B cell (primary cell): ENCODE results near the gene DIRAS3. TPM values are rescaled to one million over a fixed set of nuclear protein-coding genes. Genes with fewer than 3 reads are reported as not detected.

Source experiments
- ATAC-seq: fragments of 200-7000 bp; cut with Tn5 transposase; one replicate; pipeline ENCODE4 v1.10.0; 2021; ENCODE audit warnings: low read depth, mild to moderate bottlenecking, moderate number of reproducible peaks, moderate library complexity
- CTCF ChIA-PET: fragments of 350-600 bp; sonication (Branson Sonifier 250); formaldehyde crosslinking; loops from one replicate; lab custom pipeline; 2021; ENCODE audit warnings: antibody characterized with exemption, inconsistent platforms; lab: Charles Lee
- POLR2A ChIA-PET: fragments of 350-600 bp; sonication (Branson Sonifier 250); formaldehyde crosslinking; loops from one replicate; lab custom pipeline; 2021; ENCODE audit warnings: antibody characterized with exemption; lab: Charles Lee
- DNase-seq: peaks from one replicate; pipeline ENCODE4 v3.0.0; 2013
- H2AFZ ChIP-seq: 2 replicates; pipeline ENCODE4 v1.6.1; 2012; ENCODE audit warnings: mild to moderate bottlenecking, low read depth, low read length; ENCODE audit not compliant: insufficient read depth, poor library complexity, severe bottlenecking
- H3K27ac ChIP-seq, 2 donors: 1 replicate in 1 of 2; 2 replicates in 1 of 2; pipeline ENCODE4 v1.5.1; 2012 to 2013; ENCODE audit warnings: low read length in 2 of 2, mild to moderate bottlenecking in 2 of 2, moderate library complexity in 1 of 2
- H3K27me3 ChIP-seq, 4 experiments: fragments of 200-600 bp in 1 of 4; sonication (generic) in 1 of 4; replicated peaks in 1 of 4; 1 replicate in 2 of 4; 2 replicates in 2 of 4; pipeline versions ENCODE4 v1.6.1 to v1.7.0; 2013 to 2016; ENCODE audit warnings: low read length in 3 of 4, mild to moderate bottlenecking in 2 of 4, mixed read lengths in 1 of 4, moderate library complexity in 1 of 4; ENCODE audit not compliant: insufficient read depth in 4 of 4, control insufficient read depth in 3 of 4; ENCODE audit errors: control extremely low read depth in 1 of 4
- H3K36me3 ChIP-seq, 2 experiments: replicated peaks in 1 of 2; 1 replicate in 1 of 2; 2 replicates in 1 of 2; pipeline versions ENCODE4 v1.6.1 to v1.7.1; 2013; ENCODE audit warnings: low read length in 1 of 2; ENCODE audit not compliant: insufficient read depth in 2 of 2, control insufficient read depth in 1 of 2; ENCODE audit errors: control extremely low read depth in 1 of 2, extremely low read depth in 1 of 2
- H3K4me1 ChIP-seq, 2 donors: fragments of 200-600 bp in 1 of 2; sonication (generic) in 1 of 2; 1 replicate in 1 of 2; 2 replicates in 1 of 2; pipeline versions ENCODE4 v1.5.1 to v1.6.1; 2013 to 2017; ENCODE audit warnings: low read length in 2 of 2; ENCODE audit not compliant: control insufficient read depth in 2 of 2, insufficient read depth in 2 of 2
- H3K4me2 ChIP-seq: replicated peaks from 2 replicates; pipeline ENCODE3; 2012; ENCODE audit warnings: mild to moderate bottlenecking, low read depth, low read length; ENCODE audit not compliant: poor library complexity, severe bottlenecking
- H3K4me3 ChIP-seq, 5 experiments: fragments of 200-600 bp in 1 of 5; sonication (generic) in 1 of 5; 1 replicate in 3 of 5; 2 replicates in 2 of 5; pipeline versions ENCODE4 v1.5.1 to v1.7.0; 2011 to 2016; ENCODE audit warnings: low read length in 4 of 5, mild to moderate bottlenecking in 4 of 5, low read depth in 2 of 5, control low read depth in 1 of 5, moderate library complexity in 1 of 5; ENCODE audit not compliant: insufficient read depth in 1 of 5; ENCODE audit errors: control extremely low read depth in 1 of 5, extremely low read depth in 1 of 5
- H3K79me2 ChIP-seq: fragments of 200-600 bp; sonication (generic); one replicate; pipeline ENCODE4 v1.6.0; 2016; ENCODE audit warnings: low read length; ENCODE audit not compliant: control insufficient read depth, insufficient read depth
- H3K9ac ChIP-seq: fragments of 200-600 bp; sonication (generic); 2 replicates; pipeline ENCODE4 v1.6.1; 2017; ENCODE audit warnings: mild to moderate bottlenecking, low read length, moderate library complexity
- H3K9me3 ChIP-seq, 3 donors: one replicate each; pipeline versions ENCODE4 v1.6.1 to v1.7.1; 2013; ENCODE audit warnings: low read length in 2 of 3; ENCODE audit not compliant: control insufficient read depth in 2 of 3, insufficient read depth in 1 of 3; ENCODE audit errors: control extremely low read depth in 1 of 3
- H4K20me1 ChIP-seq: 2 replicates; pipeline ENCODE4 v1.6.0; 2012; ENCODE audit warnings: mild to moderate bottlenecking, low read length; ENCODE audit not compliant: insufficient read depth, control insufficient read depth, poor library complexity, severe bottlenecking
- H3K27ac Mint-ChIP-seq: one replicate; pipeline ENCODE4 v1.8.0; 2021; ENCODE audit warnings: mixed read lengths
- H3K27me3 Mint-ChIP-seq: one replicate; pipeline ENCODE4 v1.8.0; 2021; ENCODE audit warnings: mixed read lengths
- H3K4me1 Mint-ChIP-seq: one replicate; pipeline ENCODE4 v1.8.0; 2021; ENCODE audit warnings: mixed read lengths
- H3K4me3 Mint-ChIP-seq: one replicate; pipeline ENCODE4 v1.8.0; 2021; ENCODE audit warnings: mixed read lengths
- H3K9me3 Mint-ChIP-seq: one replicate; pipeline ENCODE4 v1.8.0; 2022; ENCODE audit warnings: mixed read lengths; ENCODE audit not compliant: insufficient read depth
- CTCF ChIP-seq: fragments of 200-600 bp; IDR thresholded peaks from one replicate; pipeline ENCODE4 v1.8.0; 2022; ENCODE audit warnings: antibody characterized with exemption, mild to moderate bottlenecking
- EZH2 ChIP-seq: IDR thresholded peaks from 2 replicates; pipeline ENCODE4 v1.6.1; 2012; ENCODE audit warnings: borderline replicate concordance, low read depth, mild to moderate bottlenecking, moderate library complexity, low read length; ENCODE audit not compliant: insufficient read depth, poor library complexity, severe bottlenecking
- WGBS: methylation state at CpG from one replicate; pipeline ENCODE4 v1.1.5; 2013; ENCODE audit warnings: missing lambda C conversion rate; ENCODE audit not compliant: insufficient coverage; 5-methylcytosine and 5-hydroxymethylcytosine counted together
- intact Hi-C: fragments of 100-400 bp; cut with micrococcal nuclease; formaldehyde crosslinking; loops from one replicate; pipeline ENCODE4 v1.10.0; 2022
- polyA plus RNA-seq: library from polyadenylated mRNA; depleted of rRNA; stranded (reverse); fragments of >200 nt; gene quantifications from 2 replicates; pipeline ENCODE4 v1.2.3, GENCODE V29; 2012
- total RNA-seq, 2 donors: library from RNA; stranded (reverse); fragments of 120-200 nt in 1 of 2; gene quantifications; 1 replicate in 1 of 2; 2 replicates in 1 of 2; pipeline versions ENCODE4 v1.2.3 to v1.2.4, GENCODE V29; 2013 to 2022

The DIRAS3 gene
- total and polyA plus RNA-seq, 2 donors (not counting 1 experiment from before 2014, with no cell fraction given), result not detected

GRCh38 chr1:68000191-68000590 is 50.2 kb downstream of the DIRAS3 start:
- Histone ChIP-seq H3K27me3 (no peaks in the 10 kb centered on the region), H3K27ac (no peak overlapping the region), H2AFZ (no peak overlapping the region), H3K36me3 (no peaks in the 10 kb centered on the region), H3K9ac (no peak overlapping the region), H3K4me3 (no peak overlapping the region), H3K4me1 (no peaks in the 10 kb centered on the region), H3K9me3 (peaks cover 0 to 7% (median 1%) of the 10 kb centered on the region in 3 donors), H4K20me1 (no peaks in the 10 kb centered on the region), H3K79me2 (no peaks in the 10 kb centered on the region), H3K4me2 (no peak overlapping the region)
- H3K4me3 Mint-ChIP-seq, result no peak overlapping the region
- no peaks in the 10 kb centered on the region for H3K4me1 Mint-ChIP-seq
- intact Hi-C loops, result no loop called here
- no peak for TF ChIP-seq CTCF
- no peak for TF ChIP-seq EZH2
- ATAC-seq, result no peak
- WGBS, result no CpG with 5 or more reads among the region's 1 CpG
- peaks cover 8% of the 10 kb centered on the region for H3K9me3 Mint-ChIP-seq
- no peaks in the 10 kb centered on the region for H3K27me3 Mint-ChIP-seq
- no peak overlapping the region for H3K27ac Mint-ChIP-seq
- CTCF ChIA-PET, result no interaction called here
- no peak for DNase-seq
- POLR2A ChIA-PET, result no interaction called here

- H3K9me3 Mint-ChIP-seq, result peaks cover 9% of the 10 kb centered on the region
- intact Hi-C loops, result no loop called here
- Histone ChIP-seq H3K4me3 (no peak overlapping the region), H3K27me3 (no peaks in the 10 kb centered on the region), H4K20me1 (no peaks in the 10 kb centered on the region), H3K9me3 (peaks cover 1 to 7% (median 5%) of the 10 kb centered on the region in 3 donors), H3K36me3 (no peaks in the 10 kb centered on the region), H3K27ac (no peak overlapping the region), H3K79me2 (no peaks in the 10 kb centered on the region), H3K4me1 (no peaks in the 10 kb centered on the region), H3K9ac (no peak overlapping the region), H2AFZ (no peak overlapping the region), H3K4me2 (no peak overlapping the region)
- WGBS, result 80% methylated on average over 1 of the region's 2 CpGs
- TF ChIP-seq CTCF (no peak), EZH2 (no peak)
- no peak overlapping the region for H3K4me3 Mint-ChIP-seq
- H3K27me3 Mint-ChIP-seq, result no peaks in the 10 kb centered on the region
- CTCF ChIA-PET, result no interaction called here
- no peak for ATAC-seq
- no peak for DNase-seq
- POLR2A ChIA-PET, result no interaction called here
- no peaks in the 10 kb centered on the region for H3K4me1 Mint-ChIP-seq
- no peak overlapping the region for H3K27ac Mint-ChIP-seq
Measured at GRCh38 chr1:67997746-67998145, 52.7 kb downstream of the DIRAS3 start.

Other genes starting within 250 kb of the DIRAS3 start
- gene GNG12, start 217.2 kb downstream of the DIRAS3 start, total RNA-seq, result not detected in 2 replicates
- not detected in 2 replicates for gene GNG12, start 217.2 kb downstream of the DIRAS3 start, polyA plus RNA-seq
- gene WLS, start 181.9 kb upstream of the DIRAS3 start, total RNA-seq, result not detected in 2 replicates
- 0.49 TPM in 1 of 2 replicates, not detected in the other for gene WLS, start 181.9 kb upstream of the DIRAS3 start, polyA plus RNA-seq